Cardiac muscle cell (in vitro differentiated cells and primary cell): ENCODE results near the gene PIK3CA. TPM values are rescaled to one million over a fixed set of nuclear protein-coding genes. Genes with fewer than 3 reads are reported as not detected.

Experiments used
- DNase-seq, 2 donors: peaks; one replicate each; pipeline versions ENCODE4 v3.0.0 to v3.0.0-alpha.2; 2010 to 2017; ENCODE audit warnings: low read depth in 1 of 2, low spot score in 1 of 2
- H3K27ac ChIP-seq: fragments of 200-600 bp; sonication (generic); 2 replicates; pipeline ENCODE4 v1.5.1; 2016
- H3K27me3 ChIP-seq: fragments of 200-600 bp; sonication (generic); 2 replicates; pipeline ENCODE4 v1.6.0; 2016; ENCODE audit warnings: control low read depth
- H3K36me3 ChIP-seq: fragments of 200-600 bp; sonication (generic); 2 replicates; pipeline ENCODE4 v1.5.1; 2016; ENCODE audit warnings: control low read depth
- H3K4me1 ChIP-seq: fragments of 200-600 bp; sonication (generic); 2 replicates; pipeline ENCODE4 v1.8.1; 2017; ENCODE audit warnings: low read depth, mild to moderate bottlenecking, mixed run types
- H3K4me3 ChIP-seq: fragments of 200-600 bp; sonication (generic); 2 replicates; pipeline ENCODE4 v1.5.1; 2016; ENCODE audit warnings: mild to moderate bottlenecking
- H3K9me3 ChIP-seq: fragments of 200-600 bp; sonication (generic); 2 replicates; pipeline ENCODE4 v1.5.1; 2017; ENCODE audit warnings: low read depth, mild to moderate bottlenecking, control low read depth
- polyA plus RNA-seq: library from polyadenylated mRNA; unstranded; fragments of >200 nt; fragmentation: Nextera tagmentation; extraction: Ambion mirVana; gene quantifications from 2 replicates; pipeline ENCODE4 v1.2.1, GENCODE V29; 2016
- total RNA-seq: library from RNA; depleted of rRNA; stranded (reverse); fragments of >200 nt; gene quantifications from 2 replicates; pipeline ENCODE4 v1.2.3, GENCODE V29; 2016
- TF ChIP-seq, protein P1 (sequence below): IDR thresholded peaks from 2 replicates; pipeline ENCODE4 v1.5.1; 2012; ENCODE audit warnings: low read depth, mild to moderate bottlenecking, low read length

PIK3CA gene
- total and polyA plus RNA-seq, 2 experiments from 2014 or later, result 6.1 to 13.0 TPM

- TF ChIP-seq, protein P1, sequence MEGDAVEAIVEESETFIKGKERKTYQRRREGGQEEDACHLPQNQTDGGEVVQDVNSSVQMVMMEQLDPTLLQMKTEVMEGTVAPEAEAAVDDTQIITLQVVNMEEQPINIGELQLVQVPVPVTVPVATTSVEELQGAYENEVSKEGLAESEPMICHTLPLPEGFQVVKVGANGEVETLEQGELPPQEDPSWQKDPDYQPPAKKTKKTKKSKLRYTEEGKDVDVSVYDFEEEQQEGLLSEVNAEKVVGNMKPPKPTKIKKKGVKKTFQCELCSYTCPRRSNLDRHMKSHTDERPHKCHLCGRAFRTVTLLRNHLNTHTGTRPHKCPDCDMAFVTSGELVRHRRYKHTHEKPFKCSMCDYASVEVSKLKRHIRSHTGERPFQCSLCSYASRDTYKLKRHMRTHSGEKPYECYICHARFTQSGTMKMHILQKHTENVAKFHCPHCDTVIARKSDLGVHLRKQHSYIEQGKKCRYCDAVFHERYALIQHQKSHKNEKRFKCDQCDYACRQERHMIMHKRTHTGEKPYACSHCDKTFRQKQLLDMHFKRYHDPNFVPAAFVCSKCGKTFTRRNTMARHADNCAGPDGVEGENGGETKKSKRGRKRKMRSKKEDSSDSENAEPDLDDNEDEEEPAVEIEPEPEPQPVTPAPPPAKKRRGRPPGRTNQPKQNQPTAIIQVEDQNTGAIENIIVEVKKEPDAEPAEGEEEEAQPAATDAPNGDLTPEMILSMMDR, result no peak
- no peak for DNase-seq
These were observed 24.4 kb downstream of the PIK3CA start for GRCh38 chr3:179172546-179172945.

GRCh38 chr3:179174316-179174715 is 26.2 kb downstream of the PIK3CA start:
- no peaks in the 10 kb centered on the region for H3K36me3 ChIP-seq
- H3K27ac ChIP-seq, result no peak overlapping the region
- no peak for DNase-seq
- H3K27me3 ChIP-seq, result no peaks in the 10 kb centered on the region
- H3K9me3 ChIP-seq, result no peaks in the 10 kb centered on the region
- TF ChIP-seq, protein P1, result no peak
- no peaks in the 10 kb centered on the region for H3K4me1 ChIP-seq
- H3K4me3 ChIP-seq, result no peak overlapping the region

More at GRCh38 chr3:179172546-179172945, 24.4 kb downstream of the PIK3CA start:
- Histone ChIP-seq H3K4me3 (no peak overlapping the region), H3K9me3 (no peaks in the 10 kb centered on the region), H3K27ac (no peak overlapping the region), H3K36me3 (no peaks in the 10 kb centered on the region), H3K4me1 (no peaks in the 10 kb centered on the region), H3K27me3 (no peaks in the 10 kb centered on the region)

- Histone ChIP-seq H3K9me3 (no peaks in the 10 kb centered on the region), H3K36me3 (no peaks in the 10 kb centered on the region), H3K4me3 (no peak overlapping the region), H3K27ac (no peak overlapping the region), H3K27me3 (no peaks in the 10 kb centered on the region), H3K4me1 (peaks cover 4% of the 10 kb centered on the region)
- no peak for DNase-seq
- TF ChIP-seq, protein P1, result no peak
These were observed 26.7 kb downstream of the PIK3CA start for GRCh38 chr3:179174898-179175297.

DNA sequence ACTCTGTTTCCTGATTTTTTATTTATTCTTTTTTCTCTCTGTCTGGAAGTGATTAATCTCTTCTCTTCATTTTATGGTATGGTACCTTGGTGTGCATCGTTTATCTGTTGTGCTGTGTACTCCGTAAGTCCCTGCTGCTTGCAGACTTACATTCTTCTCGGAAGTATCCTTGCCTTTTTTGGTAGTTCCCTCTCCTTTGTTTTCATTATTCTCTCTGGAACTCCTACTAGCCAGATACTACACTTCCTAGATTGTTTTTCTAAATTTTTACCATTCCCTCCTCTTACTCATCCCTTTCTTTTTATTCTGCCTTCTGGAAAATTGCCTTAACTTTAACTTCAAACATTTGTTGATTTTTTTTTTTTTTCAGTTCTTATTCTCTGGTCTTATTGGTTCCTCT is 27.2 kb downstream of the PIK3CA start:
- Histone ChIP-seq H3K27ac (no peak overlapping the region), H3K27me3 (no peaks in the 10 kb centered on the region), H3K4me1 (peaks cover 8% of the 10 kb centered on the region), H3K36me3 (no peaks in the 10 kb centered on the region), H3K9me3 (no peaks in the 10 kb centered on the region), H3K4me3 (no peak overlapping the region)
- no peak for DNase-seq
- TF ChIP-seq, protein P1, result no peak

DNA sequence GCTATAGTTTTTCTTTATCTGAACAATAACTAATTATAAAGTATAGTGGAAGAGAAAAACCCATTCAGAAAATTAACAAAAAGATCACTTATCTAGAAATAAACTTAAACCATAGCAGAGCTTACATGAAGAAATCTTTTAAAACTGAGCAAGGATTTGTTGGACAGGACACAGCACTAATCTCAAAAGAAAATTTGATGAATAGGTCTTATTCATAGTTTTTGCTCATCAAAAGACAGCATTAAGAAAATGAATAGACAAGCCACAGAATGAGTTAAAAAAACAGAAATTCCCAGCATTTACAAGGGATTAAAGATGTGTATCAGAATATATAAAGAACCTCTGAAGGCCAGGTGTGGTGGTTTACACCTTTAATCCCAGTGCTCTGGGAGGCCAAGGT is 29.5 kb downstream of the PIK3CA start:
- Histone ChIP-seq H3K4me1 (peaks cover 18% of the 10 kb centered on the region), H3K36me3 (no peaks in the 10 kb centered on the region), H3K9me3 (no peaks in the 10 kb centered on the region), H3K27ac (no peak overlapping the region), H3K27me3 (no peaks in the 10 kb centered on the region), H3K4me3 (no peak overlapping the region)
- no peak for DNase-seq
- TF ChIP-seq, protein P1, result no peak

DNA sequence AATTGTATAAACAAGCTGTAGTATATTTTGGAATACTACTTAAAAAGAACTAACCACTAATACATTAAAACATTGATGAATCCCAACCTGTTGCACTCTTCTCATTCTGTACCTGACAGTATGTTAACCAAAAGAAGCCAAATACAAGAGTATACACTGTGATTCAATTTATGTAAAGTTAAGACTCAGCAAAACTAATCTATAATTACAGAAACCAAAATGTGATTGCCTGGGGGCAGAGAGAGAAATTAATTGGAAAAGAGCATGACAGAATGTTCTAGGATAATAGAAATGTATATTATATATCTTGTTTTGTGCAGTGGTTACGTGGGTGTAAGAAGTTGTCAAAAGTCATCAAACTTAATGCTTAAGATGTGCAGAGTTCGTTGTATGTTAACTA is 31.1 kb downstream of the PIK3CA start:
- H3K4me3 ChIP-seq, result no peak overlapping the region
- no peaks in the 10 kb centered on the region for H3K36me3 ChIP-seq
- DNase-seq, result no peak
- H3K27me3 ChIP-seq, result no peaks in the 10 kb centered on the region
- TF ChIP-seq, protein P1, result no peak
- no peaks in the 10 kb centered on the region for H3K9me3 ChIP-seq
- H3K4me1 ChIP-seq, result peaks cover 18% of the 10 kb centered on the region
- H3K27ac ChIP-seq, result no peak overlapping the region
